CD14-positive monocyte (primary cell): ENCODE data around the gene THUMPD2. TPM values are rescaled to one million over a fixed set of nuclear protein-coding genes. Genes with fewer than 3 reads are reported as not detected.

Source experiments
- DNase-seq, 3 donors: peaks; one replicate each; pipeline ENCODE4 v3.0.0-alpha.2; 2011 to 2022
- H2AFZ ChIP-seq: 2 replicates; pipeline ENCODE4 v1.6.0; 2012; ENCODE audit warnings: mild to moderate bottlenecking, low read depth, low read length, inconsistent platforms; ENCODE audit not compliant: insufficient read depth, poor library complexity, severe bottlenecking
- H3K27ac ChIP-seq, 2 donors: 1 replicate in 1 of 2; 2 replicates in 1 of 2; pipeline ENCODE4 v1.5.1; 2012 to 2013; ENCODE audit warnings: low read length in 2 of 2, control low read depth in 1 of 2, inconsistent platforms in 1 of 2, low read depth in 1 of 2, mild to moderate bottlenecking in 1 of 2
- H3K27me3 ChIP-seq, 2 donors: one replicate each; pipeline versions ENCODE4 v1.6.0 to v1.6.1; 2011 to 2013; ENCODE audit warnings: low read length in 2 of 2; ENCODE audit not compliant: control insufficient read depth in 2 of 2, insufficient read depth in 2 of 2
- H3K36me3 ChIP-seq, 2 donors: replicated peaks in 1 of 2; 1 replicate in 1 of 2; 2 replicates in 1 of 2; pipeline versions ENCODE4 v1.5.1 to v1.6.1; 2012 to 2013; ENCODE audit warnings: low read length in 2 of 2, control low read depth in 1 of 2, inconsistent platforms in 1 of 2, mild to moderate bottlenecking in 1 of 2; ENCODE audit not compliant: insufficient read depth in 2 of 2, control insufficient read depth in 1 of 2
- H3K4me1 ChIP-seq, 2 donors: 1 replicate in 1 of 2; 2 replicates in 1 of 2; pipeline versions ENCODE4 v1.5.1 to v1.6.1; 2012 to 2013; ENCODE audit warnings: low read length in 2 of 2, control low read depth in 1 of 2, inconsistent platforms in 1 of 2, mild to moderate bottlenecking in 1 of 2, moderate library complexity in 1 of 2; ENCODE audit not compliant: insufficient read depth in 2 of 2, control insufficient read depth in 1 of 2
- H3K4me2 ChIP-seq: replicated peaks from 2 replicates; pipeline ENCODE3; 2012; ENCODE audit warnings: low read length, moderate library complexity, mild to moderate bottlenecking; ENCODE audit not compliant: poor library complexity, severe bottlenecking; ENCODE audit errors: extremely low read depth
- H3K4me3 ChIP-seq, 3 experiments: fragments of 200-600 bp in 1 of 3; sonication (generic) in 1 of 3; replicated peaks in 1 of 3; 1 replicate in 2 of 3; 2 replicates in 1 of 3; pipeline ENCODE4 v1.5.1; 2011 to 2013; ENCODE audit warnings: low read length in 3 of 3, mild to moderate bottlenecking in 3 of 3, control low read depth in 2 of 3, low read depth in 2 of 3, inconsistent platforms in 1 of 3, moderate library complexity in 1 of 3
- H3K79me2 ChIP-seq: 2 replicates; pipeline ENCODE4 v1.6.0; 2012; ENCODE audit warnings: mild to moderate bottlenecking, control low read depth, inconsistent platforms, low read length, moderate library complexity; ENCODE audit not compliant: insufficient read depth
- H3K9ac ChIP-seq: 2 replicates; pipeline ENCODE4 v1.6.0; 2017; ENCODE audit warnings: low read length, mild to moderate bottlenecking; ENCODE audit not compliant: insufficient read depth, poor library complexity, severe bottlenecking
- H3K9me3 ChIP-seq, 2 donors: replicated peaks in 1 of 2; 1 replicate in 1 of 2; 2 replicates in 1 of 2; pipeline versions ENCODE4 v1.5.1 to v1.6.1; 2012 to 2013; ENCODE audit warnings: low read length in 2 of 2, control low read depth in 1 of 2; ENCODE audit not compliant: control insufficient read depth in 1 of 2, insufficient read depth in 1 of 2
- H4K20me1 ChIP-seq: 2 replicates; pipeline ENCODE4 v1.6.0; 2012; ENCODE audit warnings: mild to moderate bottlenecking, low read length, control low read depth, moderate library complexity; ENCODE audit not compliant: insufficient read depth
- H3K27ac Mint-ChIP-seq, 7 donors: one replicate each; pipeline ENCODE4 v1.8.0; 2020; ENCODE audit warnings: mild to moderate bottlenecking in 7 of 7, mixed read lengths in 7 of 7, moderate library complexity in 6 of 7, inconsistent platforms in 2 of 7
- H3K27me3 Mint-ChIP-seq, 3 donors: one replicate each; pipeline ENCODE4 v1.8.0; 2021 to 2022; ENCODE audit warnings: low read depth in 3 of 3, mild to moderate bottlenecking in 3 of 3, mixed read lengths in 3 of 3, moderate library complexity in 3 of 3, inconsistent platforms in 1 of 3
- H3K36me3 Mint-ChIP-seq, 2 donors: one replicate each; pipeline ENCODE4 v1.8.0; 2020; ENCODE audit warnings: mixed read lengths in 2 of 2, inconsistent platforms in 1 of 2, mild to moderate bottlenecking in 1 of 2
- H3K4me1 Mint-ChIP-seq: one replicate; pipeline ENCODE4 v1.8.0; 2020; ENCODE audit warnings: mild to moderate bottlenecking, mixed read lengths
- H3K4me3 Mint-ChIP-seq, 2 donors: one replicate each; pipeline ENCODE4 v1.8.0; 2020; ENCODE audit warnings: mild to moderate bottlenecking in 2 of 2, mixed read lengths in 2 of 2, moderate library complexity in 1 of 2
- H3K9me3 Mint-ChIP-seq, 7 donors: one replicate each; pipeline ENCODE4 v1.8.0; 2020 to 2022; ENCODE audit warnings: mixed read lengths in 7 of 7, mild to moderate bottlenecking in 6 of 7, moderate library complexity in 6 of 7, inconsistent platforms in 2 of 7
- CTCF ChIP-seq: fragments of 200-600 bp; IDR thresholded peaks from one replicate; pipeline ENCODE4 v1.8.0; 2022; ENCODE audit warnings: antibody characterized with exemption, mild to moderate bottlenecking
- WGBS: methylation state at CpG from one replicate; pipeline ENCODE4 v1.1.5; 2013; ENCODE audit warnings: missing lambda C conversion rate; ENCODE audit not compliant: insufficient coverage; 5-methylcytosine and 5-hydroxymethylcytosine counted together
- intact Hi-C, 2 donors: fragments of 100-400 bp; cut with micrococcal nuclease; formaldehyde crosslinking; loops; one replicate each; pipeline versions ENCODE4 v1.15.0 to v1.15.1; 2023
- polyA plus RNA-seq, 3 donors: library from polyadenylated mRNA; depleted of rRNA in 1 of 3; unstranded in 2 of 3; stranded (reverse) in 1 of 3; fragments of 300-500 nt in 2 of 3; fragments of >200 nt in 1 of 3; fragmentation: Illumina TruSeq in 2 of 3; gene quantifications; 1 replicate in 2 of 3; 2 replicates in 1 of 3; pipeline ENCODE4 v1.2.3, GENCODE V29; 2012 to 2021

The THUMPD2 gene
- polyA plus RNA-seq, 3 donors = 2.8 to 5.9 (median 4.2) TPM

GRCh38 chr2:39686456-39686855 lies 92.6 kb downstream of the THUMPD2 start:
- no peak overlapping the region for H3K4me2 ChIP-seq
- no peak overlapping the region for H3K27ac ChIP-seq
- no peaks in the 10 kb centered on the region for H3K9me3 ChIP-seq
- H3K27me3 ChIP-seq = no peaks in the 10 kb centered on the region
- Mint-ChIP-seq H3K4me1 (peaks cover 2% of the 10 kb centered on the region), H3K4me3 (no peak overlapping the region), H3K36me3 (no peaks in the 10 kb centered on the region), H3K27me3 (peaks cover 0 to 3% (median 1%) of the 10 kb centered on the region in 3 donors), H3K9me3 (peaks cover 0 to 5% (median 3%) of the 10 kb centered on the region in 7 donors), H3K27ac (no peak overlapping the region)
- TF ChIP-seq CTCF = no peak
- H3K4me3 ChIP-seq = no peak overlapping the region
- no peak overlapping the region for H2AFZ ChIP-seq
- intact Hi-C loops = no loop called here
- H3K9ac ChIP-seq = no peak overlapping the region
- H3K36me3 ChIP-seq = no peaks in the 10 kb centered on the region
- H3K4me1 ChIP-seq = no peaks in the 10 kb centered on the region
- no peaks in the 10 kb centered on the region for H4K20me1 ChIP-seq
- no peak for DNase-seq
- no peaks in the 10 kb centered on the region for H3K79me2 ChIP-seq
- WGBS = 94% methylated on average over 2 of the region's 6 CpGs

Other genes starting within 250 kb of the THUMPD2 start
- under 1 TPM in 1 of 3 donors, not detected in 2; 0.15 TPM for gene TMEM178A, start 113.3 kb downstream of the THUMPD2 start, polyA plus RNA-seq